Neural crest cell (in vitro differentiated cells): ENCODE results near the gene MYADM. TPM values are rescaled to one million over a fixed set of nuclear protein-coding genes. Genes with fewer than 3 reads are reported as not detected.

Source experiments
- DNase-seq: peaks from one replicate; pipeline ENCODE4 v3.0.0; 2021; ENCODE audit warnings: low read depth, mixed read lengths, low spot score
- H3K27ac Mint-ChIP-seq: one replicate; pipeline ENCODE4 v1.8.0; 2021; ENCODE audit warnings: mild to moderate bottlenecking, mixed read lengths; ENCODE audit not compliant: unreplicated experiment
- H3K27me3 Mint-ChIP-seq: 2 replicates; pipeline ENCODE4 v1.8.0; 2021; ENCODE audit warnings: low read depth, mild to moderate bottlenecking, mixed read lengths
- H3K36me3 Mint-ChIP-seq: 2 replicates; pipeline ENCODE4 v1.8.0; 2021; ENCODE audit warnings: low read depth, mild to moderate bottlenecking, mixed read lengths
- H3K4me1 Mint-ChIP-seq: 2 replicates; pipeline ENCODE4 v1.8.0; 2021; ENCODE audit warnings: mixed read lengths
- H3K4me3 Mint-ChIP-seq: one replicate; pipeline ENCODE4 v1.8.0; 2021; ENCODE audit warnings: mild to moderate bottlenecking, mixed read lengths
- H3K9me3 Mint-ChIP-seq: 2 replicates; pipeline ENCODE4 v1.8.0; 2021; ENCODE audit warnings: mixed read lengths
- total RNA-seq: library from RNA; stranded (reverse); gene quantifications from 2 replicates; pipeline ENCODE4 v1.2.1, GENCODE V29; 2021
- TF ChIP-seq, protein P1 (sequence below): fragments of 200-600 bp; sonication (generic); conservative IDR thresholded peaks from 2 replicates; pipeline ENCODE4 v1.5.0; 2021; ENCODE audit warnings: antibody characterized with exemption, mild to moderate bottlenecking

Gene MYADM
- total RNA-seq, 1 donor from 2014 or later, result 19.1 TPM

- Mint-ChIP-seq H3K4me1 (no peaks in the 10 kb centered on the region), H3K27ac (no peak overlapping the region), H3K36me3 (peaks cover 8% of the 10 kb centered on the region)
Observed at GRCh38 chr19:53916004-53916403, 48.3 kb downstream of the MYADM start.

DNA sequence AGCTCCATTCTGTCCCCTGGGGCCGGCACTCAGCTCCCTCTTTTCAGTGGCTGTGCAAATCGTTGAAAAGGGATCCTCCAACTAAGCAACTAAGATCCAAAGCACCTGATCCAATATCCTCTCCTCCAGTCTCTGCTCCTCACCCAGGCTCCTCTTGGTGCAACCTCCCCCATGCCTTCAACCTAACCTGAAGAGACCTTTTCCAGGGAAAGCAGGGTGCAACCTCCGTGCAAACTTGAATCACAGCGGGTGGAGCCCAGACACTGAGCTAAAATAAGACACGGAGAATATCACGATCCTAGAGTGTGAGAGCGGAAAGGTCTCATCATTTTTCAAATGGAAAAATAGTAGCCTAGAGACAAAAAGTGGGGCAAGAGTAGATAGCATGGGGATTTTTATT is 49.7 kb downstream of the MYADM start:
- no peak overlapping the region for H3K27ac Mint-ChIP-seq
- no peaks in the 10 kb centered on the region for H3K9me3 Mint-ChIP-seq
- no peaks in the 10 kb centered on the region for H3K4me1 Mint-ChIP-seq
- DNase-seq, result no peak
- H3K4me3 Mint-ChIP-seq, result no peak overlapping the region
- TF ChIP-seq, protein P1, sequence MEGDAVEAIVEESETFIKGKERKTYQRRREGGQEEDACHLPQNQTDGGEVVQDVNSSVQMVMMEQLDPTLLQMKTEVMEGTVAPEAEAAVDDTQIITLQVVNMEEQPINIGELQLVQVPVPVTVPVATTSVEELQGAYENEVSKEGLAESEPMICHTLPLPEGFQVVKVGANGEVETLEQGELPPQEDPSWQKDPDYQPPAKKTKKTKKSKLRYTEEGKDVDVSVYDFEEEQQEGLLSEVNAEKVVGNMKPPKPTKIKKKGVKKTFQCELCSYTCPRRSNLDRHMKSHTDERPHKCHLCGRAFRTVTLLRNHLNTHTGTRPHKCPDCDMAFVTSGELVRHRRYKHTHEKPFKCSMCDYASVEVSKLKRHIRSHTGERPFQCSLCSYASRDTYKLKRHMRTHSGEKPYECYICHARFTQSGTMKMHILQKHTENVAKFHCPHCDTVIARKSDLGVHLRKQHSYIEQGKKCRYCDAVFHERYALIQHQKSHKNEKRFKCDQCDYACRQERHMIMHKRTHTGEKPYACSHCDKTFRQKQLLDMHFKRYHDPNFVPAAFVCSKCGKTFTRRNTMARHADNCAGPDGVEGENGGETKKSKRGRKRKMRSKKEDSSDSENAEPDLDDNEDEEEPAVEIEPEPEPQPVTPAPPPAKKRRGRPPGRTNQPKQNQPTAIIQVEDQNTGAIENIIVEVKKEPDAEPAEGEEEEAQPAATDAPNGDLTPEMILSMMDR, result no peak
- peaks cover 8% of the 10 kb centered on the region for H3K36me3 Mint-ChIP-seq
- H3K27me3 Mint-ChIP-seq, result peaks cover 4% of the 10 kb centered on the region

More at GRCh38 chr19:53916004-53916403, 48.3 kb downstream of the MYADM start:
- H3K9me3 Mint-ChIP-seq, result no peaks in the 10 kb centered on the region
- DNase-seq, result no peak
- TF ChIP-seq, protein P1, result no peak
- H3K27me3 Mint-ChIP-seq, result peaks cover 18% of the 10 kb centered on the region
- H3K4me3 Mint-ChIP-seq, result no peak overlapping the region

Other genes starting within 250 kb of the MYADM start
- gene DPRX, start 235.9 kb upstream of the MYADM start, total RNA-seq, result not detected in 2 replicates
- not detected in 2 replicates for gene NLRP12, start 43.6 kb upstream of the MYADM start, total RNA-seq
- gene PRKCG, start 14.3 kb downstream of the MYADM start, total RNA-seq, result 0.55 and 0.65 TPM in 2 replicates
- gene CACNG7, start 41.4 kb downstream of the MYADM start, total RNA-seq, result 25.3 and 26.4 TPM in 2 replicates
- 0.23 and 0.33 TPM in 2 replicates for gene CACNG8, start 95.1 kb downstream of the MYADM start, total RNA-seq
- gene CACNG6, start 123.8 kb downstream of the MYADM start, total RNA-seq, result 0.77 and 0.82 TPM in 2 replicates
- gene VSTM1, start 196.0 kb downstream of the MYADM start, total RNA-seq, result not detected in 2 replicates
- not detected in 2 replicates for gene TARM1, start 213.5 kb downstream of the MYADM start, total RNA-seq
- gene OSCAR, start 232.9 kb downstream of the MYADM start, total RNA-seq, result not detected in 2 replicates
- 131 and 162 TPM in 2 replicates for gene NDUFA3, start 235.0 kb downstream of the MYADM start, total RNA-seq
- 24.5 and 26.8 TPM in 2 replicates for gene TFPT, start 247.8 kb downstream of the MYADM start, total RNA-seq
- 94.8 and 104 TPM in 2 replicates for gene PRPF31, start 247.9 kb downstream of the MYADM start, total RNA-seq